CD4-positive, alpha-beta T cell treated with Interferon alpha-2 for 1 hour (primary cell): Measurements from ENCODE around the gene FNIP1.
"Not testable (repeated sequence)": the region's sequence is repeated elsewhere in the genome, so short reads cannot be mapped to it uniquely, and the experiment has no call there.

Experiments used
- DNase-seq, 2 donors: peaks; one replicate each; pipeline ENCODE4 v3.0.0-alpha.2; 2020 to 2022

FNIP1 gene

DNA sequence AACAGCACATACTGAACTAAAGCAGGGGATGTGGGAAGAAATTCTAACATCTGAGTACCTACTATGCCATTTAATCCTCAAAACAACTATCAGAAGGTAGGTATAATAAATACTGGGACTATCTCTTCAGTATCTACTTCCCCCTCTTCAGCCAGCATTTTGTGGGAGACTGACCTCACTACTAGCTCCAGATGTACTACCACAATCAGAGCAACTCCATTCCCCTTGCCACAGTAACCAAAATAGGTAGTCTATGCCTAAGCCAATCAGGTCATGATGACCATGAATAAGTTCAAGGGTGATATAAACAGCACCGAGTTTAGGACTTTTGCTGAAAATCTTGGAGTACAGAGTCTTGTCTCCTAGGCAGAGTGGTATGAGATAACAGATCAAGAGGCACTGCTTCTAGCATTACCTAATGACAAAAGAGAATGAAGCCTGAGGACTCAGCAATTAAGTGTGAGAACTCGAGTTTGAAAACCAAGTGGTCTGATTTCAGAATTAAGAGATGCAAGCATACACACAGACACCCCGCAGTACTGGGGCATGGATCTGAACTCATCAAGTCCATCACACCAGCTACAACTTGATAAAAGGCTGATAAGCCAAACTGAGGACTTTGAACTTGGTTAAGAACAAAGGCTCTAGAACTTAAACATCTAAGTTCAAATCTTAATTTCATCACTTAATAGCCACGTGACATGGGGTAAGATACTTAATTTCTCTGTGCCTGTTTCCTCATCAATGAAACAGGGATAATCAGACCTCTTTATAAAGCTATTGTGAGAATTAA lies 9.7 kb downstream of the FNIP1 start:
- no peak for DNase-seq

DNA sequence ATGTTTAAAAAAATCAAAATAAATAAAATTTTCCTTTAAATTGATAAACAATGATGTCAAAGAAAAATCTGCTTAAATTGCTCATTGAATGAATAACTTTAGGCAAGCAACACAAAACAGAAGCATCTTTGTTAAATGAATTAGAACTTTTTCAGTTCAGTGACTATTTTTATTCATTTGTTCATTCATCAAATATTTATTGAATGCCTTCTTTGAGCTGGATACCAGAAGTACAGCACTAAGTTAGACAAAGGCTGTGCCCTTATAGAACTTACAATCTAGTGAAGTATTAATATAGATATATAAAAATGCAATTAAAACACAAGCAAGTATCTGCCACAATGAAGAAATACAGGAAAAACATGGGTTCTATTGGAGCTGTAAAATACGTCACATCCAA lies 10.8 kb downstream of the FNIP1 start:
- no peak for DNase-seq

DNA sequence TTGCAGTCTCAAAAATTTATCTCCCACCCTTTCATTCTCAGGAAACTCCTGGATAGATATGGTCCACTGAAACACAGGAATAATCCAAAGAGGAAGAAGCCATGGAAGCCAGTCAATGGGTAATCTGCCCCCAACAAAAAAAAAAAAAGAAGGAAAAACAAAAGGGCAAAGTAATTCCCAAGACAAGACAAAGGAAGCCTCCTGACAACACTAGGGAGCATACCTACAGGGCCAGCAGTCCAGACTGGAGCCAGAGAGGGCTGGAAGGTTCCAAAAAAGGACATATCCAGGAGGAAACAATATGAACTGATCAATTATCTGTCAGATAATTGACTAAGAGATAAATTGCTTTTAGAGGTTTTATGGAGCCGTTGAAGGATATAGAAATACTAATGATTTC lies 12.9 kb downstream of the FNIP1 start:
- DNase-seq: no peak

DNA sequence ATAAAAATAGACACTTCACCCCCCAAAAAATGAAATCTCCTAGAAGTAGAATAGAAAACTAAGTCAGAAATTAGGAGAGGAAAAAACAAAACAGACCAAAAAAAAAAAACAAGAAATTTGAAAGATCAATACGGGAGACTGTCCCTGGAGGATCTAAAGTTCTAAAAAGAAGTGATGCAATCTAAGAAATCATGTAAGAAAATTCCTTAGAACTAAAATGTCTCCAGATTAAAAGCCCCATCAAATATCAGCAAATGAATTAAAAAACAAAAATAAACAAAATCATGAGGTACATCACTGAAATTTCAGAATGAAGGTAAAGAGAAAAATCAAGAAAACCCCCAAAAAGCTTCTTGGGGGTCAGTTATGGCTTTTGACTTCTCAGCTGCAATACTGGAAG lies 13.5 kb downstream of the FNIP1 start:
- DNase-seq: no peak

DNA sequence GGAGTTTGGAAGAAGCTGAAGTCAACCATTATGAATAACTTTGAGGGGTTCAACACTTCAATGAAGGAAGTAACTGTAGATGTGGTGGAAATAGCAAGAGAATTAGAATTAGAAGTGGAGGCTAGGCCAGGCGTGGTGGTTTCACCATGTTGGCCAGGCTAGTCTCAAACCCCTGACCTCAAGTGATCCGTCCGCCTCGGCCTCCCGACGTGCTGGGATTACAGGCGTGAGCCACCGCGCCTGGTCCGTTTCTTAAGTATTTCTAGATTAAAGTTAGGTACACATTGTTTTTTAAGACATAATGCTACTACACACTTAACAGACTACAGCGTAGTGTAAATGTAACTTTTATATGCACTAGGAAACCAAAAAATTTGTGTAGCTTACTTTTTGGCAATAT lies 14.1 kb downstream of the FNIP1 start:
- DNase-seq: no peak

DNA sequence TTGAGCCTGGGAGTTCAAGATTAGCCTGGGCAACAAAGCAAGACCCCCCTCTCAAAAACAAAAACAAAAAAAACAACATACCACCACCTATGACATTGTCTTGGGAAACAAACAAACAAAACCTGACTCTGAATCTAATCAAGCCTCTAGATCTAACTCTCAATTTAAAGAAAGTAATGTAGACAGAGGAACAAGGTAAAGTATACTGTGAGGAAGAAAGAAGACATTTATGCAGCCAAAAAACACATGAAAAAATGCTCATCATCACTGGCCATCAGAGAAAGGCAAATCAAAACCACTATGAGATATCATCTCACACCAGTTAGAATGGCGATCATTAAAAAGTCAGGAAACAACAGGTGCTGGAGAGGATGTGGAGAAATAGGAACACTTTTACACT lies 18.7 kb downstream of the FNIP1 start:
- not testable (repeated sequence) for DNase-seq

DNA sequence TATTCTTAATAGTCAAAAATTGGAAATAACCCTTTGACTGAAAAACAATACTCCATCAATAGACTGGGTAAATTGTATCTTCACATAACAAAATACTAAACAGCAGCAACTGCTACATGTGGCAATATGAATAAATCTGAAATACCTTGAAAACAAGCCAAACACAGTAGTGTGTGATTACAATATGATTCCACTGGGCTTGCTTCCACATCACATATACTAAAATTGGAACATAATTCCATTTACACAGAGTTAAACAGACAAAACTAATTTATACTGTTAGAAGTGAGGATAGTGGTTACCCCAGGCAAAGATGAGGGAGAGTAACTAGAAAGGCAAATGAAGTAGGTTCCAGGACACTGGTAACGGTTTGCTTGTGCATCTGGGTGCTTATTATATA lies 20.4 kb downstream of the FNIP1 start:
- DNase-seq: no peak

DNA sequence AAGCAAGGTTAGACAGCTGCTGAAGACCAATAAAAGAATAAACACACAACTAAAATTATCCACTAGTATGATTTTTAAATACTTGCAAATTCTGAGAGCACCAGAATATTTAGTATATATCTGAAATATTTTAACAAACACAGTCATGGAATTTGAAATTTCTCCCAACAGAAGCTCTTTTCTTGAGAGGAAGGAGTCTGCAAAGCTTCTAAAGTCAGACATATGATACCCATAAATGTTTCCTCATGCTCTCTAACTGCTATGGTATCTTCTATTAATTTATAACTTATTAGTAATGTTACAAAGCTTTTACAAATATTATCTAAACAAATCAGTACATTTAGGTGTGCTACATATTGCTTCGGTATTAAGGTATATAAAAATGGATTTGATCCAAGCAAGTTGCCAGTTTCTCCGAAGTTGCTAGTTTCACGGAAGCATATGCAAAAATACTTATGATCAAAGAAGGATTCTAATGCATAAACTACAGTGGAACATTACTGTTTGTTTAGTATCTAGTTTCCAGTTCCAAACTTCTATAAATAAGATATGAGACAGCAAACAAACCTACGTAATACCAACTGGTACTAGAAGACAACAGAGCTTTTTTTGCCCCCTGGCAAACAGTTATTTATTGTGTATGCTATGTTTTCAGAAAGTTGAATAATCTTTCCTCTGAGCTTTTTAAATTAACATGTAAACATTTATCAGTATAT lies 22.0 kb downstream of the FNIP1 start:
- no peak for DNase-seq

DNA sequence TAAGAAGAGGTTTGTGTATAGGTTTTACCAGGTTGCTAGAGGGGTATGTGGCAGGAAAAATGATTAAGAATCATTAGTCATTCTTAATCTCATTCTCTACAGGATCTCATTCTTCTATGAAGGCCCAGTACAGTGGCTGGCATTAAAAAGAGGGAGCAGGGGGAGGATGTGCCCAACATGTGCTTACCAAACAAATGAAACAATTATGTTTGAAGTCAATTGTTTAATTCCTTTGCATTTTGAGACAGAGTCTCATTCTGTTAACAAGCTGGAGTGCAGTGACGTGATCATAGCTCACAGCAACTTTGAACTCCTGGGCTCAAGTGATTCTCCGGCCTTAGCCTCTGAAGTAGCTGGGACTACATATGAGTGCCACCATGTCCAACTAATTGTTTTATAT lies 23.0 kb downstream of the FNIP1 start:
- DNase-seq: no peak

DNA sequence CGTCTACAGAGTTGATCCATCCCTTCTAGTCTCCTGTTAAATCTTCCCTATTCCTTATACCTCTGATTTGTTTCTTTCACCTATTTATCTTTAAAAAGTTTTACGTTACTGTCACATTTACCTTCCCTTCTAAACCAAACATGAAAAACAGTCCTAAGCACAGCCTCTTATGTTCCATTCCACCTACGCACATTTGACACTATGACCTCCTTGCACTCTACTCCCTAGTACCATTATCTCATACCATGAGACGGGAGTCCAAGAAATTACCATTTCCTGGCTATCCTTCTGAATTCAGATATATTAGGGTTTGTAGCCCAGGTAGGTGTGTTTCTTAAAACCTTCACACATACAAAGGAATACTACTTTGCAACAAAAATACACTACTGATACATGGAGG lies 25.1 kb downstream of the FNIP1 start:
- no peak for DNase-seq

DNA sequence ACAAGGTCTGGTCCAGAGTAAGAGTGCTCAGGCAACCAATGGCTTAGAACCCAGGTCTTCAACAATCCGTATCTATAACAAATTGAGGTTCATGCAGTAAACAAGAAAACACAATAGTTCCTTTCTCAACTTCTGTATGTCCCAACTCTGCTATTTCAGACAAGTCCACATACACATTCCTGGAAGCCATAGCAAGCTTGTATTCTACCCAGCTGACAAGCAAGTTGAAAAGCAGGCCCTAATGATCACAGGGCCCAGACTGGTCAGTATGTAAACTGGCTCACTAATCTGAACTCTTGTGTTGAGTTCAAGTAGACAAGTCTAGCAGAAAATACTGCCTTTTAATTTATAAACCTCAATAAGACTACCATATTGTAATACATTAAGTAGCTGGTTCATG lies 26.9 kb downstream of the FNIP1 start:
- no peak for DNase-seq

DNA sequence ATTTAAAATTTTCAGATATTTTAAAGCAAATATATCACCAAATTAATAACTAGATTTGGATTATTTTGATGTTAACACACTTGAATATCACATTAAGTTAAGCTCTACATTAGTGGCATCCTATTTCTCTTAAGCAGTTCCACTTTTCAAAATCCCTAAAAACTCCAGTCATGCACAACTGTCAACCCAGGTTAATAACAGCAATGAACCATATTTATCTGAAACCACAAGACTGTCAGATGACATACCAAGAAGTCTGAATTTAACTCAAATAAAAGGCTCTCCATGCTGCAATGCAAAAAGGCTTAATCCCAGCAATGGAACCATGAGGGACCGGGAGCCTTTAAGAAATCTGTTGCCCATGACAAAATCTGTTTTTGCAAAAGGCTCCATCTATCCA lies 27.5 kb downstream of the FNIP1 start:
- DNase-seq: no peak

DNA sequence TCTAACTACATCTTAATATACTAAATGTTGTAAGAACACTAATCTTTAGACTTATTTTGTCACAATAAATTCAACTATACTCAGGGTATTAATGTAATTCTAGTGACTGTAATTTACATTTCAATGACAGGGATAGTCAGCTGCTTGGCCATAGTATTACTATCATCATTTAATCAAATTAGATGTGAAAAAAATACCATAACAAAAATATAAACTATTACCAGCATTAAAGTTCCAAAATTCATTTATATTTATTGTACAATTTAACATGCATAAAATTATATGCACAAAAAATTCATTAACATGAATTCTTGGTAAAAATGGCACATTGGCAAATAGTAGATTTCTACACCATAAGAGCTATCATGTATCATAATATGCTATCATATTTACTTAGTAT lies 28.9 kb downstream of the FNIP1 start:
- DNase-seq: no peak

DNA sequence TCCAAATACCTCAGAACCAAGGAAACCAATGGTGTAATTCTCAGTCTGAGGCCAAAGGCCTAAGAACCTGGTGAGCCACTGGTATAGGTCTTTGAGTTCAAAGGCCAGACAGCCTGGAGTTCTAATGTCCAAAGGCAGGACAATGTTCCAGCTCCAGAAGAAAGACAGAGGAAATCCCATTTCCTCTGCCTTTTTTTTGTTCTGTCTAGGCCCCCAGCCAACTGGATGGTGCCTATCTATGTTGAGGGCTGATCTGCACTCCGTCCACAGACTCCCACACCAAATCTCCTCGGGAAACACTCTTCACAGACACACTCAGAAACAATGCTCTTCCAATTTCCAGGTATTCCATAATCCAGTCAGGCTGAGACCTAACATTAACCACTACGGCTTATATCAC lies 30.1 kb downstream of the FNIP1 start:
- DNase-seq: no peak

DNA sequence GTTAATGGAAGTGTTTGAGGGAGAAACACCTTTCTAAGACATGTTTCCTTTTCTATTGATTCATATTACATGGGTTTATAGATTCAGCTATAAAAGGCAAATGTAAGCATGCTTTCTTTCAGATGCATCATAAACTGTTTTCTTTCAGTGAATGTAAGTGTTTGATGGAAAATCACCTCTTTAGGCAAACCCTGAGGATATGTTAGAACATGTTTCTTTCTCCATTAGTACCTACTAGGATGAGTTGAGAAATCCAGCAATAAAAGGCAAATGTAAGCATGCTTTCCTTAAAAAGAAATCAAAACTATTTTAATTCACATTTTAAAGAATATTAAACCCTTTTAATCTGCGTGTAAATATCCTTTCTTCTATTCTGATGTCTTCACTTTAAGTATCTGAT lies 31.6 kb downstream of the FNIP1 start:
- no peak for DNase-seq

DNA sequence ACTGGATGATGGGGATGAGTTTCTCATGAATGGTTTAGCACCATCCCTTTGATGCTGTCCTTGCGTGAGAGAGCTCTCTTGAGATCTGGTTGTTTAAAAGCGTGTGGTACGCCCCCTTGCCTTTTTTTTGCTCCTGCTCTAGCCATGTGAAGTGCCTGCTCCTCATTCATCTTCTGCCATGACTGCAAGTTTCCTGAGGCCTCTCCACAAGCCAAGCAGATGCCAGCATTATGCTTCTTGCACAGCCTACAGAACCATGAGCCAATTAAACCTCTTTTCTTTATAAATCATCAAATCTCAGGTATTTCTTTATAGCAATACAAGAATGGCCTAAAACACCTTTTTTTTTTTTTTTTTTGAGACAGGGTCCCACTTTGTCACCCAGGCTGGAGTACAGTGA lies 32.8 kb downstream of the FNIP1 start:
- no peak for DNase-seq

DNA sequence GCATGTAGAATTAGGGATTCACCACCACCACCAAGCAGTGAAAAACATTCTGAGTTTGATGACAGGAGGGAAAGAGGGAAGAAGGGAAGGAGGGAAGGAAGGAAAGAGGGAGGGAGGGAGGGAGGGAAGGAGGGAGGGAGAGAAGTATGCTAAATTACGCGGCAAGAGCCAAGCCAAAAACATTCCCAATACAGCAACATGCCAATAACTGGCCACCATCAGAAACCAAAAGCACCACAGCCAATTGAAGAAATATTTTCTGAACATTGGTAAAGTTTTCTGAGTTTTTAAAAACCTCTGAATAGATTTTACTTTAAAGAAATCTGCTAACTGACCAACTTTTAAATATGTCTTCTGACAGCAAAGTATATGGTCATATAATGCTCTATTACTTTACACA lies 36.0 kb downstream of the FNIP1 start:
- DNase-seq: no peak

DNA sequence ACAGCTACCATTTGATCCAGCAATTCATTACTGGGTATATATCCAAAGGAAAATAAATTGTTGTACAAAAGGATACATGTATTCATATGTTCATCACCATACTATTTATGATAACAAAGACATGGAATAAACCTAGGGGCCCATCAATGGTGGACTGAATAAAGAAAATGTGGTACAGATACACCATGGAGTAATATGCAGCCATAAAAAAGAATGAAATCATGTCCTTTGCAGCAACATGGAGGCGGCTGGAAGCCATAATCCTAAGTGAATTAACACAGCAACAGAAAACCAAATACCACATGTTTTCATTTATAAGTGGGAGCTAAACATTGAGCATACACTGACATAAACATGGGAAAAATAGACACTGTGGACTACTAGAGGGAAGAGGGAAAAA lies 37.1 kb downstream of the FNIP1 start:
- no peak for DNase-seq

DNA sequence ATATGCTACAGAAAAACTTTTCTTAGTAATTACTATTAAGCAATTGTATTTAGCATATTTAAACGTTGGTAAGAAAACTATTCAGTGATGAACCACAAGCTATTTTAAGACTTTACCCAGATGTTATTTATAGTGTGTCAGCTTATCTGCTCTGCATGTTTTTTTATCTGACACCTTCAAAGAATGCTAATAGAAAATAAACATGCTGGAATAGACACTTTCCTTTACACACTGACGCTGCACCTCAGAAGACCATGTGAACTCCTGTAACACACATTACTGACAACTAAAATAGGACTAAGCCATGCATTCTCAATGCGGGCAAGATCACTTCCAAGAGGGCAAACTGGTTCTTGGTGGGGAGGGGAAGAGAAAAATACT lies 38.3 kb downstream of the FNIP1 start:
- no peak for DNase-seq

DNA sequence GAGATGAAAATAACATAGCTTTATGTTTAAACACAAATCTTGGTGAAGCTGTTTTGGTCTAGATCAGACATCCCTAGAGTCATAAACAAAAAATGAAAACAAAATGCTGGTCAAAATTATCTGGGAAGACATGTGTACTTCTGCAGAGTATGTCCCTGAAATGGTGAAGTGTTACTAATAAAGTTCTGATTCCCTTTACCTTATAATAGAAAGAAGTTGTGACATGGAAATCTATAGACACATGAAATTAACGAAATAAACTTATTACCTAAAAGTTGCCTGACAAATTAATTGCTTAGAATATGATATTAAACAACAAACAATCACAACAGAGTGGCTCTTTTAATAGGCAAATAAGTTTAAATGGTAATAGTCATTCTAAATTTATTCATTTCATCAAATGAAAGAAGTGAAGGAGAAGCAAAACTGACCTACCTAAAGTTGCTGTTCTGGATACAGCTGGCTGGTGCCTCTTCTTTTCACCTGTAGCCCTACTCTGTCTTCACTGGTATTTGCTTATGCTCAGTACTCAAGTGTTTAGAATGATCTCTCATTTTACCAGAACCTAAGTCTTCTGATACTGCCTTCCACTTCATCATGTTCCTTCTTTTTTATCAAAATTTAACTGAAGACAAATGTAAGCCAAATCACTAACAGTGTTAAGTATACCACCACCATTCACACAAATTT lies 38.8 kb downstream of the FNIP1 start:
- DNase-seq: no peak

DNA sequence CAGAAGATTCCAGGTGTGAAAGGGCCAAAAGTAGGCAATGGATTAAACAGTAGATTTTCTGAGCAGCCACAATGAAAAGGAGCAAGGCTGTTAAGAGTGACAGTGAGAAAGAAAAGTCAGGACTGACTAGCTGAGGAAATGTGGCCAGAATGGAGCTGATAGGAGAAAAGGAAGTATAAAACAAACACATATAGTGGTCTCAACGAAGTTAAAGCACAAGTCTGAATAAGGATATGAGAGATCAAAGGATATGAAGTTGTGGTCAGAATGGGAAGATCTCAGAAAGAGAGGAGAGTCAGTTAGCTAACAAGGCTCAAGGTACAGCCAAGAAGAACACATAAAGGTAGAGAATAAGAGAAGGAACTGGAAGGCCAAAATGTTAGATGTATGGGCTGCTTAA lies 39.9 kb downstream of the FNIP1 start:
- no peak for DNase-seq

DNA sequence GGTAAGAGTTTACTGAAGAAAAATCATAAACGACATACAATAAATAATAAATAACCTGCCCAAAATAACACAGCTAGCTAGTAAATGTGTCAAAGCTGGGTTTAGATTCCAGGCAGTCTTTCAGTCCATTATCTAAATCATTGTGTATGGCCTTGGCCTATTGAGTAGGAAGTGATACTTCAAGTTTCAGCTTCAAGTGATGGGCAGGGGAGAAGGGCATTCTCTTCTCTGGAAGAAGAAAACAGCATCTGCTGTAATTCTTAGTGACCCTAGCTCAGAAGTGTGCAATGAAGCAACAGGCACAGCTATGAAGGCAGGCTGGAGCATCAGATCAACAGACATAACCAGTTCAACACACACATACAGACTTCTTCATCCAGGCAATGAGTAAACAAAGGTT lies 42.5 kb downstream of the FNIP1 start:
- DNase-seq: no peak

DNA sequence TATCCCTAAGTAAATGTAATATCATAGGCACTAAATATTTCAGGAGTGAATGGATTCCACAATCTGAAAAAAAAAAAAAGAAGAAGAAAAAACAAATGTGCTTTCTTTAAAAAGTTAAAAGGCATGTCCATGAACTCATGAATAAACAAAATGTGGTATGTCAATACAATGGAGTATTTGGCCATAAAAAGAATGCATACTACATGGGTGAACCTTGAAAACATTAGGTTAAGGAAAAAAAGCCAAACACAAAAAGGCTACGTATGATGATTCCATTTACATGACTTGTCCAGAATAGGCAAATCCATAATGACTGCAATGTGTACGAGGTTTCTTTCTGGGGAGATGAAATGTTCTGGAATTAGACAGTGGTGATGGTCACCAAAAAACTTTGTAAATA lies 45.3 kb downstream of the FNIP1 start:
- no peak for DNase-seq
